ENCODE data around the gene SPOCK1.

GRCh38 chr5:137054792-137055191 is 444.3 kb downstream of the SPOCK1 start:
- TF ChIP-seq, protein P1, sequence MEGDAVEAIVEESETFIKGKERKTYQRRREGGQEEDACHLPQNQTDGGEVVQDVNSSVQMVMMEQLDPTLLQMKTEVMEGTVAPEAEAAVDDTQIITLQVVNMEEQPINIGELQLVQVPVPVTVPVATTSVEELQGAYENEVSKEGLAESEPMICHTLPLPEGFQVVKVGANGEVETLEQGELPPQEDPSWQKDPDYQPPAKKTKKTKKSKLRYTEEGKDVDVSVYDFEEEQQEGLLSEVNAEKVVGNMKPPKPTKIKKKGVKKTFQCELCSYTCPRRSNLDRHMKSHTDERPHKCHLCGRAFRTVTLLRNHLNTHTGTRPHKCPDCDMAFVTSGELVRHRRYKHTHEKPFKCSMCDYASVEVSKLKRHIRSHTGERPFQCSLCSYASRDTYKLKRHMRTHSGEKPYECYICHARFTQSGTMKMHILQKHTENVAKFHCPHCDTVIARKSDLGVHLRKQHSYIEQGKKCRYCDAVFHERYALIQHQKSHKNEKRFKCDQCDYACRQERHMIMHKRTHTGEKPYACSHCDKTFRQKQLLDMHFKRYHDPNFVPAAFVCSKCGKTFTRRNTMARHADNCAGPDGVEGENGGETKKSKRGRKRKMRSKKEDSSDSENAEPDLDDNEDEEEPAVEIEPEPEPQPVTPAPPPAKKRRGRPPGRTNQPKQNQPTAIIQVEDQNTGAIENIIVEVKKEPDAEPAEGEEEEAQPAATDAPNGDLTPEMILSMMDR (IDR thresholded peaks at IDR 0.05; ENCODE audit: poor library complexity): no peak
- TF ChIP-seq EZH2 (IDR thresholded peaks at IDR 0.05; ENCODE audit: borderline replicate concordance): no peak

All from hepatocyte (in vitro differentiated cells).